SU-DHL-6 (cell line): ENCODE data around the gene DHRS13.

ENCODE experiments used
- H2AFZ ChIP-seq: fragments of 200-600 bp; sonication (generic); 2 replicates; pipeline ENCODE4 v1.6.1; 2014; ENCODE audit warnings: low read depth, mild to moderate bottlenecking, moderate library complexity, mixed read lengths, antibody characterized with exemption, low read length; ENCODE audit not compliant: severe bottlenecking
- H3F3A ChIP-seq: fragments of 200-600 bp; shearing (Covaris generic); 2 replicates; pipeline ENCODE4 v1.6.0; 2016; ENCODE audit warnings: antibody characterized with exemption, mild to moderate bottlenecking; ENCODE audit not compliant: insufficient read depth
- H3K27ac ChIP-seq: fragments of 200-600 bp; sonication (generic); 2 replicates; pipeline ENCODE4 v1.5.1; 2016; ENCODE audit warnings: low read depth, mild to moderate bottlenecking, low read length, moderate library complexity, mixed read lengths
- H3K27me3 ChIP-seq: fragments of 200-600 bp; sonication (generic), shearing (Covaris generic); 2 replicates; pipeline ENCODE4 v1.6.0; 2014; ENCODE audit warnings: mild to moderate bottlenecking, low read length
- H3K36me3 ChIP-seq: fragments of 200-600 bp; sonication (generic); 2 replicates; pipeline ENCODE4 v1.6.1; 2014; ENCODE audit warnings: mild to moderate bottlenecking, low read length, mixed read lengths
- H3K4me2 ChIP-seq: fragments of 300-600, 200-600 bp; shearing (Covaris generic), sonication (generic); 2 replicates; pipeline ENCODE4 v1.6.0; 2014; ENCODE audit warnings: low read length, low read depth, mild to moderate bottlenecking; ENCODE audit not compliant: poor library complexity, severe bottlenecking
- H3K4me3 ChIP-seq: fragments of 200-600 bp; sonication (generic); 2 replicates; pipeline ENCODE4 v1.5.1; 2014; ENCODE audit warnings: antibody characterized with exemption, low read length, mild to moderate bottlenecking, mixed read lengths; ENCODE audit not compliant: insufficient read depth, poor library complexity, severe bottlenecking
- H3K79me2 ChIP-seq: fragments of 200-600 bp; sonication (generic); 2 replicates; pipeline ENCODE4 v1.6.1; 2014; ENCODE audit warnings: mild to moderate bottlenecking, low read length, moderate library complexity; ENCODE audit not compliant: insufficient read depth
- H3K9ac ChIP-seq: fragments of 200-600 bp; sonication (generic); 2 replicates; pipeline ENCODE4 v1.7.0; 2014; ENCODE audit warnings: mild to moderate bottlenecking, low read length
- H3K9me2 ChIP-seq: fragments of 200-600 bp; sonication (generic); replicated peaks from 2 replicates; pipeline ENCODE4 v1.6.1; 2014; ENCODE audit warnings: low read length; ENCODE audit not compliant: insufficient read depth
- H3K9me3 ChIP-seq: fragments of 200-600 bp; sonication (generic); 2 replicates; pipeline ENCODE4 v1.6.1; 2014; ENCODE audit warnings: low read length, mixed read lengths; ENCODE audit not compliant: insufficient read depth
- H4K20me1 ChIP-seq: fragments of 200-600 bp; sonication (generic); 2 replicates; pipeline ENCODE4 v1.6.1; 2014; ENCODE audit warnings: low read depth, mild to moderate bottlenecking, antibody characterized with exemption, low read length, moderate library complexity, mixed read lengths
- CTCF ChIP-seq: fragments of 200-600 bp; sonication (generic); IDR thresholded peaks from one replicate; pipeline ENCODE4 v1.5.1; 2017; ENCODE audit warnings: antibody characterized with exemption, mild to moderate bottlenecking, low read length, moderate library complexity; ENCODE audit not compliant: insufficient read depth, poor library complexity, severe bottlenecking
- EZH2phosphoT487 ChIP-seq: fragments of 200-600 bp; sonication (generic), shearing (Covaris generic); conservative IDR thresholded peaks from 2 replicates; pipeline ENCODE4 v1.6.1; 2018; ENCODE audit warnings: mild to moderate bottlenecking, antibody characterized with exemption, low read length, moderate library complexity, mixed read lengths

DHRS13 gene

GRCh38 chr17:28855336-28855679 lies 47.6 kb downstream of the DHRS13 start:
- Histone ChIP-seq H3F3A (peaks cover 4% of the 10 kb centered on the region; the same call in 1 of the 2 replicates), H2AFZ (peak overlapping the region; percentile 75), H4K20me1 (no peaks in the 10 kb centered on the region), H3K4me3 (peak overlapping the region; percentile 60), H3K9me3 (no peaks in the 10 kb centered on the region), H3K27ac (no peak overlapping the region), H3K9ac (peak overlapping the region; percentile 68), H3K36me3 (no peaks in the 10 kb centered on the region), H3K4me2 (peak overlapping the region; percentile 62), H3K79me2 (peaks cover 6% of the 10 kb centered on the region; the same call in 1 of the 2 replicates), H3K27me3 (no peaks in the 10 kb centered on the region), H3K9me2 (no peaks in the 10 kb centered on the region)
- TF ChIP-seq EZH2phosphoT487 (no peak), CTCF (no peak)

GRCh38 chr17:28854457-28855335 lies 48.2 kb downstream of the DHRS13 start, which contains the start of gene ERAL1:
TSS of gene ERAL1 (plus strand) at chr17:28855016. CDS start at chr17:28855035, 19 bp downstream.
- no peaks in the 10 kb centered on the region for H4K20me1 ChIP-seq
- H3K36me3 ChIP-seq = no peaks in the 10 kb centered on the region
- H3K9me3 ChIP-seq = no peaks in the 10 kb centered on the region
- peaks cover 4% of the 10 kb centered on the region; the same call in 1 of the 2 replicates for H3F3A ChIP-seq
- H3K27me3 ChIP-seq = no peaks in the 10 kb centered on the region
- peaks cover 6% of the 10 kb centered on the region; the same call in 1 of the 2 replicates for H3K79me2 ChIP-seq
- H2AFZ ChIP-seq = peak within 1 kb of the TSS; percentile 75
- TF ChIP-seq EZH2phosphoT487 (no peak), CTCF (no peak)
- no peak within 1 kb of the TSS for H3K27ac ChIP-seq
- peak within 1 kb of the TSS; percentile 62 for H3K4me2 ChIP-seq
- H3K4me3 ChIP-seq = peak within 1 kb of the TSS; percentile 60
- peak within 1 kb of the TSS; percentile 68 for H3K9ac ChIP-seq
- H3K9me2 ChIP-seq = no peaks in the 10 kb centered on the region

- H3K4me2 ChIP-seq = no peak overlapping the region
- peaks cover 4% of the 10 kb centered on the region; the same call in 1 of the 2 replicates for H3F3A ChIP-seq
- H3K27ac ChIP-seq = no peak overlapping the region
- H3K9ac ChIP-seq = no peak overlapping the region
- no peaks in the 10 kb centered on the region for H3K27me3 ChIP-seq
- no peaks in the 10 kb centered on the region for H4K20me1 ChIP-seq
- TF ChIP-seq CTCF (no peak), EZH2phosphoT487 (no peak)
- H3K79me2 ChIP-seq = peaks cover 6% of the 10 kb centered on the region; the same call in 1 of the 2 replicates
- H2AFZ ChIP-seq = no peak overlapping the region
- H3K36me3 ChIP-seq = no peaks in the 10 kb centered on the region
- no peaks in the 10 kb centered on the region for H3K9me3 ChIP-seq
- no peaks in the 10 kb centered on the region for H3K9me2 ChIP-seq
- no peak overlapping the region for H3K4me3 ChIP-seq
These were observed 49.6 kb downstream of the DHRS13 start for GRCh38 chr17:28853295-28853694.
